ENCODE data around the gene COL28A1.

DNA sequence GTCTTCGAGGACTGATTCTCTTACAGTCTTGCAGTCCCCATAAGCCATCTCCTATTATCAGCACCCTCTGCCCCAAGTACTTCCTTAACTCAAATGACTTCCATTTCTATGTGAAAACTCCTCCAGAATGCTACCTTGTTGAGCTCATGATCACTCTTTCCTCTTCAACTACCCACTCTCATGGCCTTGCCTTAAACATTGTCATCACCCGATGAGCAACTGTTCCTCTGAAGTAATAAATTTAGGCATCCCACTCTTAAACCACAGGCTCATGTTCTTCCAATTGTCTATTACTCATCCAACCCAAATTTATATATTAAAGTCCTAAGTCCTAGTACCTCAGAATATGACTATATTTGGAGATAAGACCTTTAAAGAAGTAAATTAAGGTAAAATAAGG lies 200.5 kb downstream of the COL28A1 start:
- TF ChIP-seq, protein P1, sequence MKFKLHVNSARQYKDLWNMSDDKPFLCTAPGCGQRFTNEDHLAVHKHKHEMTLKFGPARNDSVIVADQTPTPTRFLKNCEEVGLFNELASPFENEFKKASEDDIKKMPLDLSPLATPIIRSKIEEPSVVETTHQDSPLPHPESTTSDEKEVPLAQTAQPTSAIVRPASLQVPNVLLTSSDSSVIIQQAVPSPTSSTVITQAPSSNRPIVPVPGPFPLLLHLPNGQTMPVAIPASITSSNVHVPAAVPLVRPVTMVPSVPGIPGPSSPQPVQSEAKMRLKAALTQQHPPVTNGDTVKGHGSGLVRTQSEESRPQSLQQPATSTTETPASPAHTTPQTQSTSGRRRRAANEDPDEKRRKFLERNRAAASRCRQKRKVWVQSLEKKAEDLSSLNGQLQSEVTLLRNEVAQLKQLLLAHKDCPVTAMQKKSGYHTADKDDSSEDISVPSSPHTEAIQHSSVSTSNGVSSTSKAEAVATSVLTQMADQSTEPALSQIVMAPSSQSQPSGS (tag by site-specific recombination; IDR thresholded peaks at IDR 0.05; ENCODE audit: low read depth) = no peak
- TF ChIP-seq, protein P2, sequence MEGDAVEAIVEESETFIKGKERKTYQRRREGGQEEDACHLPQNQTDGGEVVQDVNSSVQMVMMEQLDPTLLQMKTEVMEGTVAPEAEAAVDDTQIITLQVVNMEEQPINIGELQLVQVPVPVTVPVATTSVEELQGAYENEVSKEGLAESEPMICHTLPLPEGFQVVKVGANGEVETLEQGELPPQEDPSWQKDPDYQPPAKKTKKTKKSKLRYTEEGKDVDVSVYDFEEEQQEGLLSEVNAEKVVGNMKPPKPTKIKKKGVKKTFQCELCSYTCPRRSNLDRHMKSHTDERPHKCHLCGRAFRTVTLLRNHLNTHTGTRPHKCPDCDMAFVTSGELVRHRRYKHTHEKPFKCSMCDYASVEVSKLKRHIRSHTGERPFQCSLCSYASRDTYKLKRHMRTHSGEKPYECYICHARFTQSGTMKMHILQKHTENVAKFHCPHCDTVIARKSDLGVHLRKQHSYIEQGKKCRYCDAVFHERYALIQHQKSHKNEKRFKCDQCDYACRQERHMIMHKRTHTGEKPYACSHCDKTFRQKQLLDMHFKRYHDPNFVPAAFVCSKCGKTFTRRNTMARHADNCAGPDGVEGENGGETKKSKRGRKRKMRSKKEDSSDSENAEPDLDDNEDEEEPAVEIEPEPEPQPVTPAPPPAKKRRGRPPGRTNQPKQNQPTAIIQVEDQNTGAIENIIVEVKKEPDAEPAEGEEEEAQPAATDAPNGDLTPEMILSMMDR (tag by site-specific recombination; IDR thresholded peaks at IDR 0.05) = no peak
- TF ChIP-seq ZNF768 (tag by site-specific recombination; IDR thresholded peaks at IDR 0.05) = no peak
- TF ChIP-seq ZNF248 (tag by site-specific recombination; IDR thresholded peaks at IDR 0.05) = no peak
- TF ChIP-seq ZEB2 (tag by site-specific recombination; IDR thresholded peaks at IDR 0.05) = no peak
- no peak for TF ChIP-seq FEZF1 (tag by site-specific recombination; IDR thresholded peaks at IDR 0.05)
